CD4-positive, alpha-beta T cell treated with Interferon gamma for 1 hour (primary cell): ENCODE data around the gene C10orf67.
"Not testable (repeated sequence)": the region's sequence is repeated elsewhere in the genome, so short reads cannot be mapped to it uniquely, and the experiment has no call there.

Experiments used
- DNase-seq: peaks from one replicate; pipeline ENCODE4 v3.0.0-alpha.2; 2020

The C10orf67 gene

GRCh38 chr10:23319835-23320234 lies 24.8 kb downstream of the C10orf67 start:
- DNase-seq, result no peak

- no peak for DNase-seq
These were observed 26.2 kb downstream of the C10orf67 start for GRCh38 chr10:23318359-23318758.

- no peak for DNase-seq
These were observed 27.2 kb downstream of the C10orf67 start for GRCh38 chr10:23317416-23317815.

GRCh38 chr10:23316406-23316805 lies 28.2 kb downstream of the C10orf67 start:
- no peak for DNase-seq

- no peak for DNase-seq
These were observed 28.6 kb downstream of the C10orf67 start for GRCh38 chr10:23315966-23316365.

- DNase-seq, result peak; percentile 14
These were observed 29.8 kb downstream of the C10orf67 start for GRCh38 chr10:23314835-23315239.

GRCh38 chr10:23311034-23311433 lies 33.6 kb downstream of the C10orf67 start:
- no peak for DNase-seq

- DNase-seq, result no peak
These were observed 34.2 kb downstream of the C10orf67 start for GRCh38 chr10:23310404-23310803.

GRCh38 chr10:23299961-23300360 lies 44.6 kb downstream of the C10orf67 start:
- DNase-seq, result not testable (repeated sequence)

GRCh38 chr10:23294638-23295247 lies 49.9 kb downstream of the C10orf67 start:
- DNase-seq, result no peak

GRCh38 chr10:23293973-23294590 lies 50.5 kb downstream of the C10orf67 start:
- DNase-seq, result no peak

- no peak for DNase-seq
These were observed 51.4 kb downstream of the C10orf67 start for GRCh38 chr10:23293145-23293724.

GRCh38 chr10:23291551-23292334 lies 52.9 kb downstream of the C10orf67 start:
- no peak for DNase-seq

- no peak for DNase-seq
These were observed 59.8 kb downstream of the C10orf67 start for GRCh38 chr10:23284674-23285335.

GRCh38 chr10:23284155-23284554 lies 60.4 kb downstream of the C10orf67 start:
- no peak for DNase-seq

- DNase-seq, result no peak
These were observed 60.9 kb downstream of the C10orf67 start for GRCh38 chr10:23283680-23284079.

GRCh38 chr10:23281044-23281433 lies 63.6 kb downstream of the C10orf67 start:
- no peak for DNase-seq

GRCh38 chr10:23280419-23281043 lies 64.1 kb downstream of the C10orf67 start:
- no peak for DNase-seq

GRCh38 chr10:23275355-23275754 lies 69.2 kb downstream of the C10orf67 start:
- DNase-seq, result no peak

GRCh38 chr10:23274179-23274578 lies 70.4 kb downstream of the C10orf67 start:
- DNase-seq, result not testable (repeated sequence)

GRCh38 chr10:23270531-23270930 lies 74.1 kb downstream of the C10orf67 start:
- DNase-seq, result no peak

GRCh38 chr10:23263441-23264164 lies 81.0 kb downstream of the C10orf67 start:
- DNase-seq, result no peak
